LNCaP clone FGC (cell line): ENCODE measurements around the gene CACNA1C.

ENCODE experiments used
- DNase-seq: peaks from one replicate; pipeline ENCODE4 v3.0.0-alpha.2; 2011; ENCODE audit warnings: low read depth
- H3K4me3 ChIP-seq: 2 replicates; pipeline ENCODE4 v1.5.1; 2011; ENCODE audit warnings: mild to moderate bottlenecking, low read depth, low read length, control low read depth
- TF ChIP-seq, protein P1 (sequence below): IDR thresholded peaks from 2 replicates; pipeline ENCODE4 v1.5.1; 2012; ENCODE audit warnings: mild to moderate bottlenecking; ENCODE audit not compliant: control insufficient read depth, insufficient read depth; ENCODE audit errors: extremely low read depth

The CACNA1C gene

DNA sequence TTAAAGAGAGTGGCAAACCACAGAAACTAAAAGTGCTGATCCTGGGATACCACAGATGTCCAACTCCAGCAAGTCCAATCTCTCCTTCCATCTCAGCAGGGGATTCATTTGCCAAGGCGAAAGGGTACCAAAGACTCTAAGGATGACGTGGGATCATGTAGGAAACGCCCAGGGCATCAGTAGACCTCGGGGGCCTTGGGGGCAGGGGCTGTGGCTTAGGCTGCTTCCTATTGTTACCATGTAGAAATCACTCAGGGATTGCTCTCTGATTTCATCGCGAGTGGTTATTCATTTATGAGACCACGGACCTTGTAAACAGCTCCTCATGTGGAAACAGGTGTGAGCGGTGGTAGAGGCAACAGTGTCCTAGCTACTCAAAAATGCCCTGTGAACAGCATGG lies 592.7 kb downstream of the CACNA1C start:
- no peak for DNase-seq
- no peak overlapping the region for H3K4me3 ChIP-seq
- TF ChIP-seq, protein P1, sequence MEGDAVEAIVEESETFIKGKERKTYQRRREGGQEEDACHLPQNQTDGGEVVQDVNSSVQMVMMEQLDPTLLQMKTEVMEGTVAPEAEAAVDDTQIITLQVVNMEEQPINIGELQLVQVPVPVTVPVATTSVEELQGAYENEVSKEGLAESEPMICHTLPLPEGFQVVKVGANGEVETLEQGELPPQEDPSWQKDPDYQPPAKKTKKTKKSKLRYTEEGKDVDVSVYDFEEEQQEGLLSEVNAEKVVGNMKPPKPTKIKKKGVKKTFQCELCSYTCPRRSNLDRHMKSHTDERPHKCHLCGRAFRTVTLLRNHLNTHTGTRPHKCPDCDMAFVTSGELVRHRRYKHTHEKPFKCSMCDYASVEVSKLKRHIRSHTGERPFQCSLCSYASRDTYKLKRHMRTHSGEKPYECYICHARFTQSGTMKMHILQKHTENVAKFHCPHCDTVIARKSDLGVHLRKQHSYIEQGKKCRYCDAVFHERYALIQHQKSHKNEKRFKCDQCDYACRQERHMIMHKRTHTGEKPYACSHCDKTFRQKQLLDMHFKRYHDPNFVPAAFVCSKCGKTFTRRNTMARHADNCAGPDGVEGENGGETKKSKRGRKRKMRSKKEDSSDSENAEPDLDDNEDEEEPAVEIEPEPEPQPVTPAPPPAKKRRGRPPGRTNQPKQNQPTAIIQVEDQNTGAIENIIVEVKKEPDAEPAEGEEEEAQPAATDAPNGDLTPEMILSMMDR: no peak

DNA sequence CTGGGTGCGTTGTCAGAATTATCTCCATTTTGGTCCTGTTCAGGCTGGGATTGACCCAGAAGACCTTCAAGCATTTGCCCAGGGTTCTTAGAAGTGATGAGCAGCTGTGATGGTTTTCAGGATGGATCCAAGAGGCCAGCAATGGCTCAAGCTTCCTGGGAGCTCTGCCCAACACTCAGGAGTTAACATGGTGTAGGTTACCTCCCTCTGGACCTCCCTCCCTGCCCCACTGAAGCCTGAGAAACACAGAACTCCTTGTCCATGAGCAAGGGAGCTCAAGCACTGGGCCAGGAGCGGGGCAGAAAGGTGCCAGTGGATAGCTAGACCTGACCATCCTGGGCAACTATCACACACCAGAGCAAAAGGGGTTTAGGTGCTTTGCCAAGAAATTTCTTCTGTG lies 593.6 kb downstream of the CACNA1C start:
- DNase-seq: no peak
- TF ChIP-seq, protein P1: no peak
- H3K4me3 ChIP-seq: no peak overlapping the region

DNA sequence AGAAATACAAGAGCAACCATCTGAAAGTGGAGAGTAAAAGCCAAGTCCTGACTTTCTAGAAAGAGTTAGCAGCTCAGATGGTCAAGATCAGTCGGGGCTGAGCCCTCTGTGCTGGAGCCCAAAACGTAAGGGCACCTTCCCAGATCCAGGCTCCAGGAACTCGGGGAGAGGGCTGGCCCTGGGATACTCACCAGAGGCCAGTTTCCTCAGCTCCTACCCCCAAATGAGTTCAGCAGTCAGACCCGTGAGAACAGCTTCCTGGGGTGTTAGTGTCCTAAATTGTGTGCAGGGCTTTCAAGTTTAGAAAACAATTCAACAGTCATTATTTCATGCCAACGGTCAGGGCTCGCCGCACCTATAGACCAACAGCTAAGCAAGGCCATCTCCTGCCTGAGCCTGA lies 594.4 kb downstream of the CACNA1C start:
- DNase-seq: no peak
- TF ChIP-seq, protein P1: no peak
- H3K4me3 ChIP-seq: no peak overlapping the region

DNA sequence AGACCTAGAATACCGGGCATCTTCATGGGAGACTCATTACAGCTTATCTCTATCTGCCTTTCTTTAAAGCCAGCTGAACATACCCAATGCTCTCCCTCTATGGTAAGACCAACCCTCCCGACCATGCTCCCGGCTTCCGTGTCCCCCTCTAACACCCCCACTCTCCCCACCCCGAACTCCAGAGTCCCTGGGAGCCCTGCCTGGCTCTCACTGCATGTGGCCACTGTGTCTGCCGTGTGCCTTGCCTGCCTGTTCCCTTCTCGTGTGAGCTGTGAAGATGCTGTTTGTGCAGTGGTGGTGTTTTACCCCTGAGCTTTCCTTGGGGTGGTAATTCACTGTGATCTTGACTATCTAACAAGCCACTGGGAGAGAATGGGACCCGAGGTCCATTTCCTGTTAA lies 595.6 kb downstream of the CACNA1C start:
- TF ChIP-seq, protein P1: no peak
- H3K4me3 ChIP-seq: no peak overlapping the region
- DNase-seq: no peak

DNA sequence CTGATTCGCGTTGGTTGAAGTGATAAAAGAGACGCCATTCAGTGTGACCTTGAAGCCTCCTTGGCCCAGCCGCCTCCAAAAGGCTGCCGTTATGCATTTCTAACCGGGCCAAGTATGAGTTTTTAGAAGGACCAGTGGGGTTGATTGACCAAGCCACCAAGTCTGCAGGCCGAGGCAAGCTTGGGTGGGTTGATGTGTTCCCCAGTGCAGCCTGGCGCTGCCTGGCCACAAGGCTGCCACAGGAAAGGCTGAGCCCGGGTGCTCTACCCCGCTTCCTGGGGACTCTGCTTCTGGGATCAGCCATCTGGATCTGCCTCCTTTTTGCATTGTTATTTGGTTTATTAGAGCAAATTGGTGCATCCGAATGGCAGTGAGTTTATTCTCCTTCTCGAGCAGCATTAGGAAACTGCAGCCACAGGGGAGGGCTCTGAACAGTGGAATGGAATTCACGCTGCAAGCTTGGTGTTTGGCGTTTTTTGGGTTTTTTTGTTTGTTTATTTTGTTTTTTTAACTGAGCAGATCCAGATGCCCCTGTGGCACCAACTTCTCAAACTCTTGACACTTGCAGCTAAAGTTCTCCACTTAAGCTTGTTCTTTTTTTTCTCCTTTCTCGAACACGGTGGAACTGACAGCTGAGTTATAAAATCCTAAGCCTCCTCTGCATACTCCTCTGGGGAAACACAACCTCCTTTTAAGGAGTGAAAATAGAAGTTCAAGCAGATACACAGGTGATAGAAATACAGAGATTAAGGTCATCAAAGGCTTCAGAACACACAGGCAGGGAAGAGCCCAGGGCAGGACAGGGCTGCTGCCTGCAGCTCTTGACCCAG lies 596.6 kb downstream of the CACNA1C start:
- no peak overlapping the region for H3K4me3 ChIP-seq
- TF ChIP-seq, protein P1: no peak
- no peak for DNase-seq

DNA sequence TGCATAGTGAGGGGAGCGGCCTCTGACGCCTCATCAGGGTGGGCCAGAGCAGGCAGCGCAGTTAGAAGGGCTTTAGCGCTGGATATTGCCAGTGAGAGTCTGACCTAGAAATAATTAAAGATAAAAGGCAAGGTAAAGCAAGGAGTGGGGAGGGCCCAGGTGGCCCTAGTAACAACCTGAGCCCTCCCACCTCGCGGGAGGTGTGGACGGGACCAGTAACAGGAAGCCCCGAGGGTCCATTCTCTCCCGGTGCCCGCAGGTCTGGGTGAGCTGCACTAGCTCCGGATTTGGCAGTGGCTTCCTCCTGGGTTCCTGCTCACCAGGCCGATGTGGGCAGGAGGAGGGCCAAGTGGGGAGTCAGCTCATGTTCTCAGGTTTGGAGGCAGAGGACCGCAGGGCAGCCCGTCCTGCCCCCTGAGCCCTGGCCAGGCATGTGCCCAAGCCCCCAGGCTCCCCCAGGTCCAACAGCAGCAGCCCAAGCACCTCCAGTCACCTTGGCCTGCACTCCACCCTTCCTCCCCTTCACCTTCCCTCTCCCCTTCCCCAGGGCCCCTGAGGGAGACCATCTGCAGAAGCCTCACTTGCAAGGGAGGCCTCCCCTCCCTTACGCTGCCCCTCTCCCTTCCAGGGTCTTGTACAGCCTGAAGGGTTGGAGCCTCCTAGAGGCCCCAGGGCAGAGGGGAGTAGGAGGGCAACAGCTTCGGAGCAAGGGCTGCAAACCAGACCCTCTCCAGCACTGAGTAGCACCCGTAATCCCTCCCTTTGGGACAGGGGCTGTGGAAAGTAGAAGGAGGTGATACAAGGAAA lies 597.7 kb downstream of the CACNA1C start:
- TF ChIP-seq, protein P1: no peak

More for the DNA sequence above, 597.7 kb downstream of the CACNA1C start:
- DNase-seq: no peak
- H3K4me3 ChIP-seq: no peak overlapping the region
